NCI-H2107 treated with DMSO at 0.1 percent for 48 hours (cell line): ENCODE data around the gene CNTN2.

ENCODE experiments used
- DNase-seq: peaks from one replicate; lab custom pipeline; 2025; ENCODE audit not compliant: unreplicated experiment; lab: John Stamatoyannopoulos, UW

Gene CNTN2

GRCh38 chr1:205054013-205054412, 11.0 kb downstream of the CNTN2 start:
- no peak for DNase-seq

GRCh38 chr1:205056188-205056611, 13.2 kb downstream of the CNTN2 start:
- no peak for DNase-seq

DNA sequence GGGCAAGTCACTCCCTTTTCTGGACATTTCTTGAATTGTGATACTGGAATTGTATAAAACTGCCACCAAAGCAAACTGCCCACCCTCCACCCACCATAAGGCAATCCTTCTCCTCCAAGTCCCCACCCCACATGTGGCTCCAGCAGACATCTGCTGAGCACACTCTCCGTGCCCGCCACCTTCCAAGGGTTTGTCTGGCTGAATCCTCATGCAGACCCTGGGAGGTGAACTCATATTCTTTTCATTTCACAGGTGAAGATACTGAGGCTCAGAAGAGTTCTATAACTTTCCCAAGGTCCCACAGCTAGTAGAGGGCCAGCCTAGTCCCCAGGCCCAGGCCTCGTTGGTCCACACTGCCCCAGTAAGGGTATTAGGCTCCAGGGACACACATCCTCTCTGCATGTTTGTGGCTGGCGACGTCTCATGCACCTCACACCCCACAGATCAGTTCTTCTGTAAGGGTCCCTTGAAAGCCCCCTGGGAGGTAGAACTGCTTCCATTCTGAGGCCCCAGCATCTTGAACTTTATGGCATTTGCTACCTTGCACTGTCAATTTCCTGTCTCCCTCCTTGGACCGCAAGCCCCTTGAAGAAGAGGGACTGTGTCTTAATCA, 14.1 kb downstream of the CNTN2 start:
- no peak for DNase-seq

GRCh38 chr1:205057808-205058575, 15.0 kb downstream of the CNTN2 start:
- no peak for DNase-seq

DNA sequence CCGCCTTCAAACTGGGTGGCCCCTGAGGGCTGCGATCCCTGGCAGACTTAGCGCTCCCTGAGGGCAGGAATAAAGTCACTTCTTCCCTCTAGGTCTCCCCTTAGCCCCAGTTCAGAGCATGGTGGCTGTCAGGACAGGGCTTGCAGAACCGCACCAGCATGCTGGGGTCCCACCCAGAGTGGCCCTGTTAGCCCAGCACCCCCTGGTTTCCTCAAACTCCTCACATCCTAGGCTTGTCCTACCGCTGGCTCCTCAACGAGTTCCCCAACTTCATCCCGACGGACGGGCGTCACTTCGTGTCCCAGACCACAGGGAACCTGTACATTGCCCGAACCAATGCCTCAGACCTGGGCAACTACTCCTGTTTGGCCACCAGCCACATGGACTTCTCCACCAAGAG, 15.8 kb downstream of the CNTN2 start:
- no peak for DNase-seq

- DNase-seq, result no peak
Measured at GRCh38 chr1:205059660-205060059, 16.6 kb downstream of the CNTN2 start.

GRCh38 chr1:205060746-205061145, 17.7 kb downstream of the CNTN2 start:
- DNase-seq, result no peak

GRCh38 chr1:205061227-205061626, 18.2 kb downstream of the CNTN2 start:
- DNase-seq, result no peak

GRCh38 chr1:205061665-205062069, 18.7 kb downstream of the CNTN2 start:
- peak; percentile 83 for DNase-seq

- DNase-seq, result no peak
Measured at GRCh38 chr1:205062319-205062718, 19.3 kb downstream of the CNTN2 start.

DNA sequence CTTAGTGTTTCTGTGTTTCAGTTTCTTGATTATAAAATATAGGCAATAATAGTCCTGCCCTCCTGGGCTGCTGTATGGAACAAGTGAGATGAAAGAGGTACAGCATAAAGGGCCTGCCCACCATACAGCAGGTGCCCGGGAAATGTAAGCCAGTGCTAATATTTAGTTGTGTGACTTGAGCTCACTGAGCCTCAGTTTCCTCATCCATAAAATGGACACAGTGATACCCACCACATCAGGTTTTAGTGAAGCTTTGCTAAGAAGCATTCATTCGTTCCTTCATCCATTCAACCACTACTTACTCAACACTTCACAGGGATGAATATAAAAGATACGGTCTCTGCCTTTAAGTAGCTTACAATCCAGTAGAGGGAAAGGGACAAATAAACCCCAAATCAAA, 19.9 kb downstream of the CNTN2 start:
- DNase-seq, result no peak

DNA sequence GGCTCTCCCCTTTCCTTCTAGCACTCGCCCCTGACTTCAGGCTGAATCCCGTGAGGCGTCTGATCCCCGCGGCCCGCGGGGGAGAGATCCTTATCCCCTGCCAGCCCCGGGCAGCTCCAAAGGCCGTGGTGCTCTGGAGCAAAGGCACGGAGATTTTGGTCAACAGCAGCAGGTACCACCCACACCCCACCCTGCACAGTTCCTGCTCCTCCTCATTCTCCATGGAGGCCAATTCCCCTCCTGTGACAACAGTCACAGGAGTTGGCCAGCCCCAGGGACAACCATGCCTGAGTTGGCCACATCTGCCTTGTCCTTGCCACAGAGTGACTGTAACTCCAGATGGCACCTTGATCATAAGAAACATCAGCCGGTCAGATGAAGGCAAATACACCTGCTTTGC, 21.3 kb downstream of the CNTN2 start:
- DNase-seq, result no peak

DNA sequence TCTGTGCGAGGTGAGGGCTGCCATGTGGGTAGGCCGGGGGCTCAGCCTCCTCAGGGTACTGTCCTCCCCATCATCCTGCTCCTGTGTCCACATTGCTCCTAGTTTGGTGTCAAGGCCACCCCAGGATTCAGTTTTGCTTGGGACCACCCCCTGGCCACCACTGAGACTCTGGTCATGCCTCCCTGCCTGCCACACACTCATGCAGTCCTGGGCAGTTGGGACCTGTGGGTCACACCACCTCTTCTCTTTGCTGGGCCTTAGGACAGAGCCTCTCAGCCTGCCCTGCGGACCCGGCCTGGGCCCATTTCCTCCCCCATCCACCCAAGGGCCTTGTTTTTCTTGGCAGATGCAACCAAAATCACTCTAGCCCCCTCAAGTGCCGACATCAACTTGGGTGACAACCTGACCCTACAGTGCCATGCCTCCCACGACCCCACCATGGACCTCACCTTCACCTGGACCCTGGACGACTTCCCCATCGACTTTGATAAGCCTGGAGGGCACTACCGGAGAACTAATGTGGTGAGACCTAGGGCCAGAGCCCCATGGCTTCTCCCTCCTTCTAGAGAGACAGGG, 21.8 kb downstream of the CNTN2 start:
- no peak for DNase-seq

- no peak for DNase-seq
Measured at GRCh38 chr1:205065666-205066065, 22.7 kb downstream of the CNTN2 start.

DNA sequence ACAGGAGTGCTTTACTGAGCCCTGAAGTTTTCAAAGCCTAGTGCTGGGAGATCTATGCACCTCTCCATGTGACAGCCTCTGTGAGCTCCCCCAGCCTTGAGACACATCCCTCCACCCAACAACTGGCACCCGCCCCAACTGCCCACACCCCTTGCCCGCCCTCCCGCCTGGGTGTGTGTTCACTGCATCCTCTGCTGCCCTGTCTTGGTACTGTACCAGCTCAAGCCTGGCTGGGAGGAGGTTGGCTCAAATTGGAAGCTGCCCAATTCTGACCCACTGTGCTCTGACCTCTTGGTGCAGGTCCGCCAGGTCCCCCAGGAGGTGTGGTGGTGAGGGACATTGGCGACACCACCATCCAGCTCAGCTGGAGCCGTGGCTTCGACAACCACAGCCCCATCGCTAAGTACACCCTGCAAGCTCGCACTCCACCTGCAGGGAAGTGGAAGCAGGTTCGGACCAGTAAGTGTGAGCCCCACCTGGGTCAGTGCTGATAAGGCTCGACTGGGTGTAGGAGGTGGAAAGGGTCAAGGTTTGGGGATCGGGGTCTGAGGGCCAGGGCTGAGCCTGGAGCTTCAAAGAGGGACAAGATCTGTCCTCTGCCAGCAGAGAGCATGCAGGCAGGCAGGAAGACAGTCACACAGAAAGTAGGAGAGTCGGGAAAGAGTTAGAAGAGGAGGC, 23.3 kb downstream of the CNTN2 start:
- no peak for DNase-seq

GRCh38 chr1:205067031-205067430, 24.0 kb downstream of the CNTN2 start:
- DNase-seq, result no peak

GRCh38 chr1:205068001-205068400, 25.0 kb downstream of the CNTN2 start:
- no peak for DNase-seq

GRCh38 chr1:205068457-205069040, 25.5 kb downstream of the CNTN2 start:
- DNase-seq, result no peak

DNA sequence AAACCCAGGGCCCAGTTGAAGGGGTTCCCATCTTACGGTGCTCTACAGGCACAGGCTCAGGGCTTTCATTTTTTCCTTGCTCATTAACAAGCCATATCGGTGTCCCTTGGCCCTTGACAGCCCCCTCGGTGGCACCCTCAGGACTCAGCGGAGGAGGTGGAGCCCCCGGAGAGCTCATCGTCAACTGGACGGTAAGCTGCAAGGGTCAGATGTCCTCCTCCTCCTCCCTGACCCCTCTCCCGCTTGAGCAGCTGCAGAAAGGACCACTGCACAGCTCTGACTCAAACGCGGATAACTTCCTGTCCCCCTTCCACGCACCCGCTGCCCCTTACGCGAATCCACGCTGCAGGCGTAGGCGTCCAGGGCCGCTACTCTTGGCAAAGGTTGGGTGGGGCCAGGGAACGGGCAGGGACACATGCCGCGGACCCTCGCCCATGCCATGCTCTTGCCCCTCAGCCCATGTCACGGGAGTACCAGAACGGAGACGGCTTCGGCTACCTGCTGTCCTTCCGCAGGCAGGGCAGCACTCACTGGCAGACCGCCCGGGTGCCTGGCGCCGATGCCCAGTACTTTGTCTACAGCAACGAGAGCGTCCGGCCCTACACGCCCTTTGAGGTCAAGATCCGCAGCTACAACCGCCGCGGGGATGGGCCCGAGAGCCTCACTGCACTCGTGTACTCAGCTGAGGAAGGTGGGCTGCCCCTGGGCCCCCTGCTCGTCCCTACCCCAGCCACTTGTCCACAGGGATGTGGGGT, 26.5 kb downstream of the CNTN2 start:
- no peak for DNase-seq

- no peak for DNase-seq
Measured at GRCh38 chr1:205071028-205071409, 28.0 kb downstream of the CNTN2 start.

DNA sequence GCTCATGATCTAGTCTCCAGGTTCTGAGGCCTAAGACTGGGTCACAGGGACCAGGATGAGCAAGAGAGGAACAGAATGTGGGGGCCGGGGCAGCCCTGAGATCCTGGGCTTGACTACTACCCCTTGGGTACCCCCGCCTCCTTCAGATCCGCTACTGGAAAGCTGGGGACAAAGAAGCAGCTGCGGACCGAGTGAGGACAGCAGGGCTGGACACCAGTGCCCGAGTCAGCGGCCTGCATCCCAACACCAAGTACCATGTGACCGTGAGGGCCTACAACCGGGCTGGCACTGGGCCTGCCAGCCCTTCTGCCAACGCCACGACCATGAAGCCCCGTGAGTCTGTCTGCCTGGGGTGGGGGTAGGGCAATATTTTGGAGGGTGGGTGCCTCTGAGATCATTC, 28.8 kb downstream of the CNTN2 start:
- DNase-seq, result no peak
